ENCODE measurements around the gene GARNL3. TPM values are rescaled to one million over a fixed set of nuclear protein-coding genes. Genes with fewer than 3 reads are reported as not detected.
A peak's percentile ranks its signal among the peaks of the same experiment; 100 is the strongest.

Gene GARNL3
- total RNA-seq, 1 donor from 2014 or later = 7.8 TPM

GRCh38 chr9:127293767-127294166 lies 29.2 kb downstream of the GARNL3 start:
- Histone ChIP-seq H3K9me3 (no peaks in the 10 kb centered on the region), H3K36me3 (no peaks in the 10 kb centered on the region), H3K4me3 (no peak overlapping the region), H3K27me3 (ENCODE audit: low read depth) (no peaks in the 10 kb centered on the region), H3K4me1 (no peaks in the 10 kb centered on the region), H3K27ac (peak overlapping the region; percentile 25)
- no peak for ATAC-seq
- intact Hi-C loops (cut with DNase I) = no loop called here
- no peak for DNase-seq
- TF ChIP-seq, protein P1, sequence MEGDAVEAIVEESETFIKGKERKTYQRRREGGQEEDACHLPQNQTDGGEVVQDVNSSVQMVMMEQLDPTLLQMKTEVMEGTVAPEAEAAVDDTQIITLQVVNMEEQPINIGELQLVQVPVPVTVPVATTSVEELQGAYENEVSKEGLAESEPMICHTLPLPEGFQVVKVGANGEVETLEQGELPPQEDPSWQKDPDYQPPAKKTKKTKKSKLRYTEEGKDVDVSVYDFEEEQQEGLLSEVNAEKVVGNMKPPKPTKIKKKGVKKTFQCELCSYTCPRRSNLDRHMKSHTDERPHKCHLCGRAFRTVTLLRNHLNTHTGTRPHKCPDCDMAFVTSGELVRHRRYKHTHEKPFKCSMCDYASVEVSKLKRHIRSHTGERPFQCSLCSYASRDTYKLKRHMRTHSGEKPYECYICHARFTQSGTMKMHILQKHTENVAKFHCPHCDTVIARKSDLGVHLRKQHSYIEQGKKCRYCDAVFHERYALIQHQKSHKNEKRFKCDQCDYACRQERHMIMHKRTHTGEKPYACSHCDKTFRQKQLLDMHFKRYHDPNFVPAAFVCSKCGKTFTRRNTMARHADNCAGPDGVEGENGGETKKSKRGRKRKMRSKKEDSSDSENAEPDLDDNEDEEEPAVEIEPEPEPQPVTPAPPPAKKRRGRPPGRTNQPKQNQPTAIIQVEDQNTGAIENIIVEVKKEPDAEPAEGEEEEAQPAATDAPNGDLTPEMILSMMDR (IDR thresholded peaks at IDR 0.05) = no peak

- DNase-seq = no peak
- H3K27ac ChIP-seq = no peak overlapping the region
- intact Hi-C loops (cut with DNase I) = no loop called here
- TF ChIP-seq, protein P1 (IDR thresholded peaks at IDR 0.05) = no peak
- no peak for ATAC-seq
- no peak overlapping the region for H3K4me3 ChIP-seq
- no peaks in the 10 kb centered on the region for H3K9me3 ChIP-seq
- H3K27me3 ChIP-seq (ENCODE audit: low read depth) = no peaks in the 10 kb centered on the region
- H3K36me3 ChIP-seq = no peaks in the 10 kb centered on the region
- no peaks in the 10 kb centered on the region for H3K4me1 ChIP-seq
Observed at GRCh38 chr9:127295005-127295404, 30.4 kb downstream of the GARNL3 start.

- H3K27ac ChIP-seq = no peak overlapping the region
- TF ChIP-seq, protein P1 (IDR thresholded peaks at IDR 0.05) = no peak
- H3K9me3 ChIP-seq = no peaks in the 10 kb centered on the region
- ATAC-seq (no peak), DNase-seq (no peak)
- H3K27me3 ChIP-seq (ENCODE audit: low read depth) = no peaks in the 10 kb centered on the region
- no peaks in the 10 kb centered on the region for H3K36me3 ChIP-seq
- H3K4me1 ChIP-seq = no peaks in the 10 kb centered on the region
- intact Hi-C loops (cut with DNase I) = no loop called here
- H3K4me3 ChIP-seq = no peak overlapping the region
Observed at GRCh38 chr9:127300886-127301447, 36.4 kb downstream of the GARNL3 start.

DNA sequence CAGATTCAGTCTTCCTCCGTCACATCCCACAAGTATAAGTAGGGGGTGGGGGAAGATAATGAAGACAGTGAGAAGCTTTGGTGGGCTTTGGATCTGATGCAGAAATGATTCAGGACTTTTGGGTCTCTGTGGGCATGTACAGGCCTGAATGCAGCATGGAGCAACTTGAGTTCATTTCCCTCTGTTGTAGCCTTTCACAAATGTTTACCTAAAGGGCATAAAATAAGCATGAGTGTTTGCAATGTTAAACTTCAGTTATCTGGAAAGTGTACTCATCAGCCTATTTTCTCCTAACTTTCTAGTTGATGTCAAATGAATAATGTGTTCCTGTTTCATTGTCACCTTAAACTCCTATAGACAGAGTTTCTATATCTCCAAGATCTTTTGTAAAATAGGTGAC lies 39.3 kb downstream of the GARNL3 start:
- Histone ChIP-seq H3K4me1 (peaks cover 7% of the 10 kb centered on the region), H3K27me3 (ENCODE audit: low read depth) (no peaks in the 10 kb centered on the region), H3K27ac (no peak overlapping the region), H3K36me3 (no peaks in the 10 kb centered on the region), H3K4me3 (no peak overlapping the region), H3K9me3 (no peaks in the 10 kb centered on the region)
- TF ChIP-seq, protein P1 (IDR thresholded peaks at IDR 0.05) = no peak
- ATAC-seq = no peak
- intact Hi-C loops (cut with DNase I) = no loop called here
- no peak for DNase-seq

DNA sequence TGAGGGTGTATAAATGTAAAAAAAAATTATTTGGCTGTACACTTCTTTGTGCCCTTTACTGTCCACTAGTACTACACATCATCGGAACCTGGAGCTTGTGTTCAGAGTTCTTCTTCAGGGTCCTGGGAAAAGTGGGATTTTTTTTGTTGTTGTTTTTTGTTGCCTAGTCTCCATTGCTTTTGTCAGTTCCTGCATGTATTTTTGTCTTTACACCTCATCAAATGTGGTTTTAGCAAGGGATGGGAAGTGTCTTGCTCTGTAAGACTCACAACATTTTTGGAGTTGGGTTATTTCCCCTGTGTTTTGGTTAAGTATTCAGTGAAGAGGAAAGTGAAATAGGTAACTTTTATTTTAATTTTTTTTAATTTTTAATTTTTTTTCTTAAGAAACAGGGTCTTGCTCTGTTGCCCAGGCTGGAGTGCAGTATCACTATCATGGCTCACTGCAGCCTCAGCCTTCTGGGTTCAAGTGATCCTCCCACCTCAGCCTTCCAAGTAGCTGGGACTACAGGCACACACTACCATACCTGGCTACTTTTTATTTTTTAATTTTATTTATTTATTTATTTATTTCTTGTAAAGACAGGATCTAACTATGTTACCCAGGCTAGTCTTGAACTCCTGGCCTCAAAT lies 40.7 kb downstream of the GARNL3 start:
- no peak for ATAC-seq
- DNase-seq = no peak
- TF ChIP-seq, protein P1 (IDR thresholded peaks at IDR 0.05) = no peak

More for the DNA sequence above, 40.7 kb downstream of the GARNL3 start:
- no peaks in the 10 kb centered on the region for H3K36me3 ChIP-seq
- H3K4me3 ChIP-seq = no peak overlapping the region
- H3K4me1 ChIP-seq = peaks cover 13% of the 10 kb centered on the region
- no peak overlapping the region for H3K27ac ChIP-seq
- H3K9me3 ChIP-seq = no peaks in the 10 kb centered on the region
- no peaks in the 10 kb centered on the region for H3K27me3 ChIP-seq (ENCODE audit: low read depth)
- intact Hi-C loops (cut with DNase I) = no loop called here

Data from lower lobe of right lung (tissue), 2 donors.